CD4-positive, alpha-beta T cell treated with Interferon gamma for 1 hour (primary cell): ENCODE data around the gene MYO16.
"Not testable (repeated sequence)": the region's sequence is repeated elsewhere in the genome, so short reads cannot be mapped to it uniquely, and the experiment has no call there.

ENCODE experiments used
- DNase-seq: peaks from one replicate; pipeline ENCODE4 v3.0.0-alpha.2; 2020

MYO16 gene

DNA sequence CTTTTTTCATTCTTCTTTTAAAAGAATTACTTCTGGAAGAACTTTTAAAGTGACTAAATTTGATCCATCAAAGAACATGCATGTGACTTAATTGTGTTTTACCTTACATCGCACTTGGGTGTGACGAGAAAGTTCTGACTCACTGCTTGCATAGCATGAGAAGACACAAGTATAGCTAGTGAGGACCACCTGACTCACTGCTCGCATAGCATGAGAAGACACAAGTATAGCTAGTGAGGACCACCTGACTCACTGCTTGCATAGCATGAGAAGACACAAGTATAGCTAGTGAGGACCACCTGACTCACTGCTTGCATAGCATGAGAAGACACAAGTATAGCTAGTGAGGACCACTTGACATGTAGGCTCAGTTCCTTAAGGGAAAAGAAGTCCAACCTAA is 362.0 kb downstream of the MYO16 start:
- not testable (repeated sequence) for DNase-seq

DNA sequence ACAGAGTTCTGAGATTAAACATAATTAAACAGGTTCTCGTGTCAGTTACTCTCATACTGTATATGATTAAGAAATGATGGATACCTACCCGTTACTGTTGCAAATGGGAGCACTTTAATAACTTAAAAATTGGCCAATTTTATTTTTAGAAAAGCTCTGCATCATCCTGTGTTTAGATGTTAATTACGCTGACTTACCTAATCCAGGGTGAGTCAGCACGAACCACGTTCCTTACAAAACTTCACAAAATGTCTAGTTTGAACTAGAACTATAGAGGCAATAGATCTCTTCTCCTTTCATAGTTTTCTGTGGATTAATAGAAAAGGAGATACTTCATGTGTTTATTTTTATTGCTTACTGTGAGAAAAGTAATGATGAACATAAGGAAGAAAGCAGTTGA is 363.9 kb downstream of the MYO16 start:
- no peak for DNase-seq

DNA sequence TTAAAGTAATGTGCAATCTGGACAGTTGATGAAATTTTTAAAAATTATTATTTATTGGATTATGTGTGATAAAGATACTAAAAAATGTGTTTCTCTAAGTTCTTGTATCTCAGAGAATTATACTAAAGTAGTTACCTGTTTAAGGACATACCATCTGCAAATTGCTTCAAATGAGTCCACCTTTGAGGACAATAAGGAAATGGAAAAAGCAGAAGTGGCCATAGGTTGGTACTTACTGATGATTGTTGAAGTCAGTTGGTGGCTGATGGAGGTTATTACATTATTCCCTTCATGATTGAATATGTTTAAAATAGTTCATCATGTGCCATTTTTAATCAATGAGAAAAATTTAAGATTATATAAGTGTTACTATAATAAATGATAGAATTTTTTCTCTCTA is 367.0 kb downstream of the MYO16 start:
- DNase-seq, result no peak

DNA sequence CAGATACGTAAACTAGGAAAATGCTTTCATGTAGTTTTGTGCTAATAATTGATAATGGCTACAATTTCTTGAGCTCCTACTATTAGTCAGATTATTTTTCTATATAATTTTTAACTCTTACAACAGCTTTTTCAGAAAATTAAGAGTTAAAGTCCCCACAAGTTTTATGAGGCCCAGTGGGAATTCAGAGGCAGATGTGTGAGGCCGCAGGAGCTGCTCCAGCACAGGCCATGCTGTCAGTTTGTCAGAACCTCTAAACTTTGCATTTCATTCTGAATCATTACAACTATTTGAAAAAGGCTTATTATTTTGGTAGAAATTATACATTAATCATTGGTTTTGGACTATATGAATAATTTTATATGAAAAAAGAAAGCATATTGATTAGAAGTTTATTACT is 370.8 kb downstream of the MYO16 start:
- DNase-seq, result no peak

- no peak for DNase-seq
Measured at GRCh38 chr13:109002934-109003333, 373.5 kb downstream of the MYO16 start.

DNA sequence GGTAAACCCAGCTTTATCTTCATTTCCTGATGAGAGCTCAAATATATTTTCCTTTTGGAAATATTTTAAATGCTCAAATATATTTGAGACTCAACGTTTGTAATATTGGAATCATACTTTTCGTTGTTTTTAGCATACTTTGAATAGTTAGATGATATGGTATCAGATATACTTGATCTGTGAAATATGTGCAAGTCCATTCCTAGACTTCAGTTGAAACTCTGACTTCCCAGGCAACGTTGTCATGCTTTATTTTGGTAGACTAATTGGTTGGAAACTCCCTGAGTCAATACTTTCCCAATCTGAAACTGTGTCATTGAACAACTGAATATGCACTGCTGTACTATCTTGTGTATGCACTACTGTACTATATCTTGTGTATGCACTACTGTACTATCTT is 378.5 kb downstream of the MYO16 start:
- DNase-seq, result no peak

DNA sequence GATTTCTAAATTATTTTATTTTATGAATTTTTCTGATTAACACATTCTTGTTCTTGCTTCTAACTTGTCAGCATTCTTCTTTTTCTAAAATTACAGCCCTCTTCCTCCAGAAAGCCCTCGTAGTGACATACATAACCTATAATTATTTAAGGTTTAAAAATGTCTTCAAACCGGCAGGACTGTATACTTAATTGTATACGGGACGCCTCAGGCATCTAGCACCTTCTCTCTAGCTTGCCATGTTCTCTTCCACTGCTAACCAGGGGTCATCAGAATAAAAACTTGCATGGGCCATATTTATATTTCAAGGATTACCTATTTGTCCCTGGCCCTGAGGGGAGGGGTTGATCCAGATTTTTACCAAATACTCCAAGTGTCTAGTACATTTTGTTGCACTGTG is 380.3 kb downstream of the MYO16 start:
- DNase-seq, result no peak

DNA sequence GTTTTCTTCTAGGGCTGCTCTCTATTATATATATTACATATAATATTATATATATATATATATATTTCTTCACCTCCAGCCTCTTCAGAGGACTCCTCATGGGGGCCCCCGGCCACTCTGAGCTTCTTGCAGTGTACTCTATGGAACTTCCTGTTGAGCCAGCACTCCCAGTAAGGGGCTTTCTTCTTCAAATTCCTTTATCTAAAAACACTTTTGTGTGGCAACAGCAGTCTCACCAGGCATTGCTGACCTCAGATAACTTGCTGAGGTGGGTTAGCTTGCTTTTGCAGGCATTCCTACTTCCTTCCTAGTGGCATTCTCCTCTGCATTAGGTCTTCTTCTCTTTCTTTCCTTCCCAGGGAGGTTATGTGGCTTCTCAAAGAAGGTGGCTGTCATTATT is 381.5 kb downstream of the MYO16 start:
- DNase-seq, result no peak

DNA sequence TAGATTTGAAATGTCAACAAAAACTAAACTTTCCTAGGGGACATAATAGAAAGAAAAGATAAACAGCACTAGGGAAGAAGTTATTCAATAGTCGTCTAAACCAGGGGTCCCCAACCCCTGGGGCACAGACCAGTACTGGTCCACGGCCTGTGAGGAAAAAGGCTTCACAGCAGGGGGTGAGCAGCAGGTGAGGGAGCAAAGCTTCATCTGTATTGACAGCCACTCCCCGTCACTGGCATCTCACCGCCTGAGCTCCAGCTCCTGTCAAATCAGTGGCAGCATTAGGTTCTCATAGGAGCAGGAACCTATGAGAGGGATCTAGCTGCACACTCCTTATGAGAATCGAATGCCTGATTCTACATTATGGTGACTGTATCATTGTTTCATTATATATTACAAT is 382.7 kb downstream of the MYO16 start:
- DNase-seq, result no peak

- no peak for DNase-seq
Measured at GRCh38 chr13:109021558-109021957, 392.1 kb downstream of the MYO16 start.

DNA sequence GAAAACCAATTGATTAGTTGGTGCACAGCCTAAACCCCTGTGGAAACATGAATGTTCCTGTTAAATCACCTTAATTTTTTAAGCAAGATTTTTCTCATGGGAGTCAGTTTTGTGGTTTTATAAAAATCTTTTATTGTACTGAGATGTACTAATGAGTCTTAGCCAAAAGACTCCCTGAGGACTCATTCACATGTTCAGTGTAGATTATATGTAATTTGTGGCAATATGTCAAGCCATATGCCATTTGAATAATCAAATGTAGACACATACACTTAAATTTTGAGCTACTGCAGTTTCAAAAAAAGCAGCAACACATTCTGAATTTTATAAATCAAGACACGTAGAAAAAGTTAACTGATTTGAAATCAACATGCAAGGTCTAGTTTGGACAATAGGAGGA is 395.2 kb downstream of the MYO16 start:
- DNase-seq, result no peak

GRCh38 chr13:109026266-109026665 is 396.9 kb downstream of the MYO16 start:
- no peak for DNase-seq

DNA sequence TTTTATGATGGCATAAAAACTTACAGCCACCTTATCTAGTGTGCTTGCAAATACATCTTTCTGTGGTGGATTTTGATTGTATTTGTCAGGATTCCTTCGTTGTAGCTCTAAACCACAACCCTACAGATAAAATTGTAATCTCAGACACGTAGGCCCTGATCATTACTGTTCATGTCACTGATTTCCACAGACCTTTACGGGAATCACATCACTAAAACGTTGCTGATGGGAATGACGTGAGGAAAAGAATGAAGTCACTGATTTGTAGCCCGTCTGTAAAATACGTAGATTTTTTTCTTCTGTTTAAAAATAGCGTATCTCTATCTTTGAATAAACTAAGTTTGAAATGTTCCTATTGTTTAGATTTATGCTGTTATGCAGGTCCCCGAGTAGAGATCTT is 399.2 kb downstream of the MYO16 start:
- DNase-seq, result no peak

DNA sequence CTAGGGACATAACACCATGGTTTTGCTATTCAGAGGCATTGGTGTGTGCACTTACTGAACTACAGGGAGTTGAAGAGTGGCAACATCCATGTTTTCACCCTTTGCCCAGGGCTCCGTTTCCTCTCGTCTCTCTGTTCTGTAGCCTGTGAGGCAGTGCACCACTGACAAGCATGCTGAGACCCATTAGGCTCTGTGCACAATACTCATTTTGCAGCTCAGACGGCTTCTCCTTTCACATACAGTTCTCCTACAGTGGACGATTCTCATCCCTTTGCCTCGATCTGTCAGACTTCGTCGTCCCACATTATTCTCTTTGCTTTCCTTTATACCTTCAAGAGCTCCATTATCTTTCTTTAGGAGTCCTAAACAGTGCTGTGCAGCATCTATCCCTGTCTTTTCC is 403.7 kb downstream of the MYO16 start:
- DNase-seq, result no peak

GRCh38 chr13:109036078-109036780 is 406.8 kb downstream of the MYO16 start:
- no peak for DNase-seq

DNA sequence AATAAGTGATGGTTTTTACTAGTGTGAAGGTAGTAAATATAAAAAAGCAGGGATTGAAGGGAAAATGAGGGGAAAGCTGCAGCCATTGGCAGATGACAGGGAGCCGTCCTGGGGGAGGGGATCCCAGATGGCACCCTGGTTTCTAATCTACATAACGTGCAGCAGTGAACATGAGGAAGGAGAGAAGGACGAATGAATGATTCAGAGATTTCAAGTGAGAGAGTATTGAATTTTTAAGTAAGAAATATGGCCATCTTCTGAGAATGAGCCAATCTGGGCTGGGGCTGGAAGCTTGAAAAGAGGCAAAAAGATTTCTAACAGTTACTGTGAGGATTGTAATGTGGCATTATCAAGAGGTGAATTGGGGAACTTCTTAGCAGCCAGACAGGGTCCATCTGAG is 414.2 kb downstream of the MYO16 start:
- no peak for DNase-seq

- no peak for DNase-seq
Measured at GRCh38 chr13:109055850-109056249, 426.4 kb downstream of the MYO16 start.

DNA sequence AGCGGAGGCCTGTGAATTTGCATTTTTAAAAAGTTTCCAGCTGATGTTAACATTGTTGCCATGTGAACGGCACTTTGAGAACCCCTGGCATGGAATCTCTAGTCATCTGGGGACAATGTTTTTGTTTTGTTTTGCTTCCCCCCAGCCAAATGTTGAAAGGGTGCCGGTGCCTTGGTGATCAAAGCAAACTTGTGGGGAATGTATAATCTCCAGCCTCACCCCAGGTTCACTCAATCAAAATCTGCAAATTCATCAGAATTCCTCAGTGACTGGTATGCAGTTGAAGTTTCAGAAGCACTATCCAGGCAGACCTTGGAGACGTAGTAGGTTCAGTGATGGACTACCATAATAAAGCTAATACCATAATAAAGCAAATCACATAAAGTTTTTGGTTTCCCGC is 428.7 kb downstream of the MYO16 start:
- DNase-seq, result no peak

GRCh38 chr13:109072505-109072904 is 443.1 kb downstream of the MYO16 start:
- no peak for DNase-seq

- no peak for DNase-seq
Measured at GRCh38 chr13:109074436-109074835, 445.0 kb downstream of the MYO16 start.

DNA sequence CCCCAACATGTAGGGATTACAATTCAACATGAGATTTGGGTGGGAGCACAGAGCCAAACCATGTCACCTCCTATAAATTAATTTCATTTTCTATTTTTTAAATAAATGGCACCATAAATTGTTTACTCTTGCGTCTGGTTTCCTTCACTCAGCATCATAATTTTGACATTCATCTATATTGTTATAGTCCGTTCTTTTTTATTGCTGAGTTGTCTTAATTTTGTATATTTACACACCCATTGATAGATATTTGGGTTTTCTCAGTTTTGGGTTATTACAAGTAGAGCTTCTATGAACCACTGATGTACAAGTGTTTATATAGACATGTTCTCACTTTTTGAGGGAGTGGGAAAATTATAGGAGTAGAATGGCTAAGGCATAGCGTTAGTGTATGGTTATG is 445.4 kb downstream of the MYO16 start:
- no peak for DNase-seq

- DNase-seq, result no peak
Measured at GRCh38 chr13:109087916-109088623, 458.7 kb downstream of the MYO16 start.

GRCh38 chr13:109088624-109088917 is 459.2 kb downstream of the MYO16 start:
- DNase-seq, result no peak

DNA sequence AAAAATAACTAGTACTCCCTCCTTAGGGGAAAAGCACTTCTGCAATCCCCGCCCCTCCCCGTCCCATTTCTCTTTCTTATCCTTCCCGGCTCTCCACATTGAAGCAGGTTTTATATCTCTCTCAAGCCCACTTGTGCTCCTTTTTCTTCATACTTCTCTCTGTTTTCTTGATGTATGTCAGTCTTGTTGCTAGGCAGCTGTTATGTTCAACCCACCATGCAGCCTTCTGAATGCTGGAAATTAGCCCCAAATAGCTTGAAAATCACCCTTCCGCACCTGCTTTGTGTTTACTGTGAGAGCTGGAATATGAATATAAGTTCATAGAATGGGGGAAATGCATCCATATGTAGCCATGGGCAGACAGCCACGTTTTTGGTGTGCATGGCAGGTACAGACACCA is 461.4 kb downstream of the MYO16 start:
- DNase-seq, result no peak

- no peak for DNase-seq
Measured at GRCh38 chr13:109091249-109091648, 461.8 kb downstream of the MYO16 start.
